ENCODE results near the gene PALD1. TPM values are rescaled to one million over a fixed set of nuclear protein-coding genes. Genes with fewer than 3 reads are reported as not detected.
"Not testable (repeated sequence)": the region's sequence is repeated elsewhere in the genome, so short reads cannot be mapped to it uniquely, and the experiment has no call there.

PALD1 gene
- total RNA-seq, 2 donors from 2014 or later: 0.20 to 4.8 TPM

- H3K9me3 Mint-ChIP-seq: peaks cover 0 to 3% of the 10 kb centered on the region in 2 donors
- peak overlapping the region; percentile 69 to 88 for H3K27ac Mint-ChIP-seq
- ATAC-seq (no peak), DNase-seq (ENCODE audit: low spot score in 2 of 2) (no peak)
- H3K36me3 Mint-ChIP-seq: no peaks in the 10 kb centered on the region
Observed at GRCh38 chr10:70576803-70577517, 98.4 kb downstream of the PALD1 start.

- Mint-ChIP-seq H3K27ac (peak overlapping the region; percentile 88 to 89), H3K9me3 (peaks cover 0 to 3% of the 10 kb centered on the region in 2 donors), H3K36me3 (no peaks in the 10 kb centered on the region)
- peak; percentile 71 to 79 for DNase-seq (ENCODE audit: low spot score in 2 of 2)
- ATAC-seq: peak; percentile 87 to 91
Observed at GRCh38 chr10:70578371-70578947, 99.9 kb downstream of the PALD1 start.

GRCh38 chr10:70579234-70580002 is 100.9 kb downstream of the PALD1 start:
- peak; percentile 26 to 66 for DNase-seq (ENCODE audit: low spot score in 2 of 2)
- H3K9me3 Mint-ChIP-seq: peaks cover 0 to 3% of the 10 kb centered on the region in 2 donors
- peak; percentile 19 to 39 for ATAC-seq
- no peaks in the 10 kb centered on the region for H3K36me3 Mint-ChIP-seq
- peak overlapping the region; percentile 88 to 89 for H3K27ac Mint-ChIP-seq

- ATAC-seq; DNase-seq (ENCODE audit: low spot score in 2 of 2); H3K9me3 Mint-ChIP-seq; H3K27ac Mint-ChIP-seq; H3K36me3 Mint-ChIP-seq: not testable (repeated sequence)
Observed at GRCh38 chr10:70581176-70581575, 102.6 kb downstream of the PALD1 start.

GRCh38 chr10:70582793-70583668 is 104.5 kb downstream of the PALD1 start:
- DNase-seq (ENCODE audit: low spot score in 2 of 2) (no peak), ATAC-seq (no peak)
- Mint-ChIP-seq H3K9me3 (peaks cover 0 to 3% of the 10 kb centered on the region in 2 donors), H3K36me3 (no peaks in the 10 kb centered on the region), H3K27ac (no peak overlapping the region)

- Mint-ChIP-seq H3K27ac (no peak overlapping the region), H3K9me3 (peaks cover 0 to 3% of the 10 kb centered on the region in 2 donors), H3K36me3 (no peaks in the 10 kb centered on the region)
- DNase-seq (ENCODE audit: low spot score in 2 of 2): no peak
- ATAC-seq: no peak
Observed at GRCh38 chr10:70583669-70584037, 105.1 kb downstream of the PALD1 start.

GRCh38 chr10:70584366-70584765 is 105.8 kb downstream of the PALD1 start:
- Mint-ChIP-seq H3K36me3 (no peaks in the 10 kb centered on the region), H3K27ac (no peak overlapping the region), H3K9me3 (peaks cover 0 to 3% of the 10 kb centered on the region in 2 donors)
- DNase-seq (ENCODE audit: low spot score in 2 of 2) (no peak), ATAC-seq (no peak)

- ATAC-seq: no peak
- DNase-seq (ENCODE audit: low spot score in 2 of 2): no peak
- no peak overlapping the region for H3K27ac Mint-ChIP-seq
- H3K9me3 Mint-ChIP-seq: no peaks in the 10 kb centered on the region
- no peaks in the 10 kb centered on the region for H3K36me3 Mint-ChIP-seq
Observed at GRCh38 chr10:70584909-70585544, 106.5 kb downstream of the PALD1 start.

- ATAC-seq (peak in 1 of 2 donors; percentile 17), DNase-seq (ENCODE audit: low spot score in 2 of 2) (no peak)
- H3K27ac Mint-ChIP-seq: no peak overlapping the region
- H3K36me3 Mint-ChIP-seq: no peaks in the 10 kb centered on the region
- H3K9me3 Mint-ChIP-seq: no peaks in the 10 kb centered on the region
Observed at GRCh38 chr10:70585578-70586169, 107.1 kb downstream of the PALD1 start.

- Mint-ChIP-seq H3K27ac (peak overlapping the region in 1 of 2 donors; percentile 59), H3K36me3 (no peaks in the 10 kb centered on the region), H3K9me3 (no peaks in the 10 kb centered on the region)
- no peak for DNase-seq (ENCODE audit: low spot score in 2 of 2)
- ATAC-seq: no peak
Observed at GRCh38 chr10:70586348-70586930, 107.9 kb downstream of the PALD1 start.

GRCh38 chr10:70587045-70587658 is 108.6 kb downstream of the PALD1 start:
- no peaks in the 10 kb centered on the region for H3K9me3 Mint-ChIP-seq
- H3K27ac Mint-ChIP-seq: peak overlapping the region; percentile 59 to 85
- peak in 1 of 2 donors; percentile 13 for DNase-seq (ENCODE audit: low spot score in 2 of 2)
- no peaks in the 10 kb centered on the region for H3K36me3 Mint-ChIP-seq
- peak; percentile 81 to 96 for ATAC-seq

- Mint-ChIP-seq H3K9me3 (no peaks in the 10 kb centered on the region), H3K27ac (no peak overlapping the region), H3K36me3 (no peaks in the 10 kb centered on the region)
- DNase-seq (ENCODE audit: low spot score in 2 of 2) (peak in 1 of 2 donors; percentile 7), ATAC-seq (no peak)
Observed at GRCh38 chr10:70588255-70588654, 109.7 kb downstream of the PALD1 start.

GRCh38 chr10:70588859-70589570 is 110.4 kb downstream of the PALD1 start:
- no peaks in the 10 kb centered on the region for H3K9me3 Mint-ChIP-seq
- DNase-seq (ENCODE audit: low spot score in 2 of 2): no peak
- ATAC-seq: no peak
- no peak overlapping the region for H3K27ac Mint-ChIP-seq
- H3K36me3 Mint-ChIP-seq: no peaks in the 10 kb centered on the region

GRCh38 chr10:70589762-70590654 is 111.4 kb downstream of the PALD1 start:
- DNase-seq (ENCODE audit: low spot score in 2 of 2) (no peak), ATAC-seq (no peak)
- no peaks in the 10 kb centered on the region for H3K9me3 Mint-ChIP-seq
- no peak overlapping the region for H3K27ac Mint-ChIP-seq
- no peaks in the 10 kb centered on the region for H3K36me3 Mint-ChIP-seq

Measured in activated naive CD4-positive, alpha-beta T cell treated with anti-CD3 and anti-CD28 coated beads, Interleukin-2, amount 50 U/mL, for 72 hours (primary cell).